Medulla oblongata (tissue), 1 donor: ENCODE data around the gene JMJD8.

Experiments
- DNase-seq: peaks from one replicate; pipeline ENCODE4 v3.0.0-alpha.2; 2015; ENCODE audit errors: extremely low spot score

The JMJD8 gene

GRCh38 chr16:675884-676564 lies 8.1 kb downstream of the JMJD8 start:
- DNase-seq, result no peak

GRCh38 chr16:674968-675883 lies 8.9 kb downstream of the JMJD8 start, which contains the start of gene RHBDL1:
TSS of gene RHBDL1 (plus strand) at chr16:675671. CDS start at chr16:675791, 120 bp downstream.
- DNase-seq, result peak; percentile 19

DNA sequence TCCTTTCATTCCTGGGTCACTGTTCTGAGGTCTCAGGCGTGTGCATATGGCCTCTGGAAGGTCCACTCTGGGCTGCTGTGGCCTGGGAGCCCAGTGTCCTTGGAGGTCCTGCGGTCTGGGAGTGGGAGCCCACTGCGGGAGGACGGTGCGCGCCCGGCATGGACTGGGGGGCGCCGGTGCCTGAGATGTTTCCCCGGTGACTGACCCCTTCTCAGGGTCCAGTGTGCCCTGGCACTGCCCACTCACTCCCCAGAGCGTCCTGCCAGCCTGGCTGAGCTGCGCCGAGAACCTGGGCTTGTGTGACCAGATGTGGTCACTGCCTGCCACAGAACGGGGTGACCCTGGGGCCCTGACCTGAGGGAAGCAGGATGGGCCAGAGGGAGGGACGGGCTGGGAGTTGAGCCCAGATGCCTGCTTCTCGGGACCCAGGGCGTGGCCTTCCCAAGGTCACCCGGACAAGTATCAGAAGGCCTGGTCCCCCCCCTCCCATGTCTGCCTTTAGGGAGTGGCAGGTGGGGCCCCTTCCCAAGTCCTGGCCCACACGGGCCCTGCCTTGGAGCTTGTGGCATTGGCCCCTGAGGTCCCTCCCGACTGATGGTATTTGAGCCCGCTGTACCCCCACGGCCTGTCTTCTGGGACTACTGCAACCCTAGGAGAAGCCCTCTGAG lies 9.8 kb downstream of the JMJD8 start:
- DNase-seq, result no peak

DNA sequence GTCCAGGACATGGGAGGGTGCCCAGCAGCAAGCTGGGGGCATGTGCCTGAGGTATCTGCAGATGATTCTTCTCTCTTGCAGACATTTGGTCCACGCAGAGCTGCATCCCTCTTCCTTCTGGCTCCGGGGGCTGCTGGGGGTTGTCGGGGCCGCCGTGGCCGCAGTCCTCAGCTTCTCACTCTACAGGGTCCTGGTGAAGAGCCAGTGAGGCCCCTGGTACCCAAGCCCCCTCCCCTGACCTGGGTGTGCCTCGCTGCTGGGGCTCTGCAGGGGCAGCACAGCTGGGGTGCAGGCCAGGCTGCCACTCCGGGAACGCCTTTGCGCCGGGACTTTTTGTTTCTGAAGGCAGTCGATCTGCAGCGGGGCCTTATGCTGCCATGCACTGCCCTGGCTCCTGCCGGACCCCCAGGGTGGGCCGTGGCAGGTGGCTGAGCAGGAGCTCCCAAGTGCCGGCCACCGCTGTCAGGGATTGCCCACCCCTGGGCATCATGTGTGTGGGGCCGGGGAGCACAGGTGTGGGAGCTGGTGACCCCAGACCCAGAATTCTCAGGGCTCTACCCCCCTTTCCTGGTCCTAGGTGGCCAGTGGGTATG lies 10.6 kb downstream of the JMJD8 start:
- no peak for DNase-seq

GRCh38 chr16:672851-673250 lies 11.3 kb downstream of the JMJD8 start:
- DNase-seq, result no peak

- no peak for DNase-seq
Measured at GRCh38 chr16:672371-672770, 11.8 kb downstream of the JMJD8 start.

- DNase-seq, result no peak
Measured at GRCh38 chr16:671353-672131, 12.6 kb downstream of the JMJD8 start.

DNA sequence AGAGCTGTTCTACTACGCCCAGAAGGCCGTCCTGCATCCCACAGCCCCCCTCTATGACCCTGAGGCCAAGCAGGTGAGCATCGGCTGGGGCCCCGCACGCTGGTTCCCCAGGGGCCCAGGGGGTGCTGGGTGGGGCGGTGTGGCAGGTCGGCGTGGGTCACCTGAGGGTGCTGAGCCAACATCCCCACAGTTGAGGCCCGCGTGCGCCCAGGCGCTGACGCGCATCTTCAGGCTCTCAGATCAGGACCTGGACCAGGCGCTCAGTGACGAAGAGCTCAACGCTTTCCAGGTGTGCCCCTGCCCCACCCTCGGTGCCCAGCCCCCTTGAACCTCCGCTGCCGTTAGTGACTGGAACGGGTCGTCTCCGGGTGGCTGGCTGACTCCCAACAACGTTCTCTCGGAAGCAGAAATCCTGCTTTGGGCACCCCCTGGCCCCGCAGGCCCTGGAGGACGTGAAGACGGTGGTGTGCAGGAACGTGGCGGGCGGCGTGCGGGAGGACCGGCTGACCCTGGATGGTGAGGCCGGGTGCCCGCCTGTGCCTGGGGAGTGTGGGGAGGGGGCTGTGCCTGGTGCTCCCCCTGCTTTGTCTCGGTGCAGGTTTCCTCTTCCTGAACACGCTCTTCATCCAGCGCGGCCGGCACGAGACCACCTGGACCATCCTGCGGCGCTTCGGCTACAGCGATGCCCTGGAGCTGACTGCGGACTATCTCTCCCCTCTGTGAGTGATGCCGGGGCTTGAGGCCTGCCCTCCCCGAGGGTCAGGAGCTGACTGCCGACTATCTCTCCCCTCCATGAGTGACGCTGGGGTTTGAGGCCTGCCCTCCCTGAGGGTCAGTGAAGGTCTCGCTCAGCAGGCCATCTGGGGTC lies 13.4 kb downstream of the JMJD8 start:
- DNase-seq, result no peak

DNA sequence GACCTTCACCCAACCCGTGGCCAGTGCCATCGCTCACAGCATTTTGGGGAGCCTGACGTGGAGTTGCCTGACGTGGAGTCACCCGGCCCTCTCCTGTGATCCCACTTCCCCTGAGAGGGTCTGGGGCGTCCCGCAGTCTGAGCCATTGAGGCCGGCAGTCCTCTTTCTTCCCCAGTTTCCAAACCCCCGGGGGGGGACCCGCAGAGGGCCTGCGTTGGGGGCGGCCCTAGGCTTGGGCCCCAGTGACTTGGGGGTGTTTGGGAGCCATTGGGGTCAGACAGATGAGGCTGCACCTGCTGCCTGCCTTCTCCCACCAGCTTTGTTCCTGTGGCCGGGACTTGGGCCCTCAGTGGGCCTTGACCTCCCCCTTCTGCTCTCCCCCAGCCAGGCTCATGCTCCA lies 14.5 kb downstream of the JMJD8 start:
- DNase-seq, result no peak

GRCh38 chr16:668519-669171 lies 15.5 kb downstream of the JMJD8 start:
- no peak for DNase-seq

DNA sequence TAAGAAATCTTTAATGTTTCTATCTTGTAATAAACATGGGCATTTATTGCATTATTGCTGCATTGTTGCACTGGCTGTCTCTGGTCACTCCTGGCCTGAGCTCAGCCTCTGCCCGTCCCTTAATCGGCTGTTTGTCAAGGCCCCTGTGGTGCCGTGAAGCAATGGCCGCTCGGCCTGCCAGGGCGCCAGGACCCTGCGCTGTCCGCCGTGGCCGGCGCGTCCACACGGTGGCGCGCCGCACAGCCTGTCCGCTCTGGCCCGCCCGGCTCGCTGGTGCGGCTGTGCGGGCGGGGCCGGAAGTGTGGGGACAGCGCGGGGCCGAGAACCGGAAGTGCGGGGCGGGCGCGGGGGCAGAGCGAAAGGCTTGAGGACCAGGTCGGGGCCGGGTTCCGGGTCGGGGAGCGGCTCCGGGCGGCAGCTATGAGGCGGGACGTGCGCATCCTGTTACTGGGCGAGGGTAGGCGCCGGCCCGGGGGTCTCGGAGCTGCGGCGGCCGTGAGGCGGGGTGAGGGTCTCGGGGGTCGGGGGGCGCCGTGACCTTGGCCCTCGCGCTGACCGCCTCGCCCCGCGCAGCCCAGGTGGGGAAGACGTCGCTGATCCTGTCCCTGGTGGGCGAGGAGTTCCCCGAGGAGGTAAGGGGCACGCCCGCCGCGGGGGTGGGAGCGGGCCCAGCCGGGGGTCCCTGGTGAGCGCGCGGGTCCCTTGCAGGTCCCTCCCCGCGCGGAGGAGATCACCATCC lies 16.2 kb downstream of the JMJD8 start, which contains the start of gene RHOT2:
TSS of gene RHOT2 (plus strand) at position 353 of the 739 bp plus-strand sequence. CDS start at position 421, 68 bp downstream.
- DNase-seq, result peak; percentile 93

- DNase-seq, result no peak
Measured at GRCh38 chr16:667113-667779, 16.9 kb downstream of the JMJD8 start.

GRCh38 chr16:666572-666971 lies 17.6 kb downstream of the JMJD8 start:
- DNase-seq, result no peak

- DNase-seq, result no peak
Measured at GRCh38 chr16:662597-662996, 21.5 kb downstream of the JMJD8 start.

DNA sequence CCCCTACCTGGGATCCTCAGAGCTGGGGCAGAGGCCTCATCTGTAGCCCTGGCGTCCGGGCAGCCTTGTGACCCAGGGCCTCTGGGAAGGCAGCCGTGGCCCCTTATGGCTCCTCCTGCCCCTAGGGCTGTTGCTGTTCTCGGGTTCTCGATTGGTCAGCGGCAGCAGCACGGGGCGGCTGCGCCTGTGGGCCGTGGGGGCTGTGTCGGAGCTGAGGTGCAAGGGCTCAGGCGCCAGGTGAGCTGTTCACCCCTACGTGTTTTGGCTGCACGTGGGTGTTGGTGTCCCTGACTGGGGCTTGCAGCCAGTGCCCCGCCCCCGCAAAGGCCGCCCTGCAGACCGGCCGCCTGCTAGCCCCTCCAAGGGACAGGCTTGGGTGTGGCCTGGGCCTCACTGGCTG lies 22.0 kb downstream of the JMJD8 start:
- no peak for DNase-seq

- DNase-seq, result no peak
Measured at GRCh38 chr16:661184-661821, 22.8 kb downstream of the JMJD8 start.

DNA sequence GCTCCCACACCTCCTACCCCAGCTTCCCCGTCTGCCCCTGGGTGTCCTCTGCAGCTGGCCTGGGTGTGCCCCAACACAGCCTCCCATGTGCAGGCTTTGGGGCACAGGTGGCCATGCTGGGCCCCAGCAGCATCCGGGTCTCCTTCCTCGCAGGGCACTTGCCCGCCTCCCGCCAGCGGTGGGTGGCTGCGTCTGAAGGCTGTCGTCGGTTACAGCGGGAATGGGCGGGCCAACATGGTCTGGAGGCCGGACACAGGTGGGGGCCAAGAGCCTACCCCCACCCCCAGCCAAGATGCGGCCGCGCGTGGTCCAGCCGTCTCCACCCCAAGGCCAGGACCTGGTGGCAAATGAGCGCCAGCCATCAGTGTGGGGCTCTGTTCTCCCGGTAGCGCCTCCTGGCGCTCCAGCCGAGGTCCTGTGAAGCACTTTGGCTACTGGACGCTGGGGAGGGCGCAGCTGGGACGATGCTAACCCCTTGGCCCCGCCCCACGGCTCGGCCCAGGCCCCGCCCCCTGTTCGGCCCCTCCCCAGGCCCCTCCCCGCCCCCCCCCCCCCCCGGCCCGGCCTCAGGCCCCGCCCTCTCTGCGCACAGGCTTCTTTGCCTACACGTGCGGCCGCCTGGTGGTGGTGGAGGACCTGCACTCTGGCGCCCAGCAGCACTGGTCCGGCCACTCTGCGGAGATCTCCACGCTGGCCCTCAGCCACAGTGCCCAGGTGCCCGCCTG lies 23.5 kb downstream of the JMJD8 start:
- peak; percentile 85 for DNase-seq
